ENCODE measurements around the gene GLRX. TPM values are rescaled to one million over a fixed set of nuclear protein-coding genes. Genes with fewer than 3 reads are reported as not detected.

Gene GLRX
- total RNA-seq, 2 donors from 2014 or later = 18.9 to 26.3 TPM

DNA sequence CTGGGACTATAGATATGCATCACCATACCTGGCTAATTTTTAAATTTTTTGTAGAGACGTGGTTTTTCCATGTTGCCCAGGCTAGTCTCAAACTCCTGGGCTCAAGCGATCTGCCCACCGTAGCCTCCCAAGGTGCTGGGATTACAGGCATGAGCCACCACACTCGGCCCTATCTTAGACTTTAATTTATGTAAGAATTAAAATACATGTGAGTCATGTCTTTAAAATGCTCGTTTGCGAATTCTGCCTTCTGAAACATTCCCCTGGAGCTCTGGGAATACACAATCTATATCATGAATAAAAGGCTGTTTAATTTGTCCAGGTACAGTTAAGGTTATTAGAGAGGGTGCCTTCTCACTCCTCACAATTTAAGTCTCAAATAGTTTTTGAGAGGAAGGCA lies 58.6 kb downstream of the GLRX start:
- TF ChIP-seq, protein P1, sequence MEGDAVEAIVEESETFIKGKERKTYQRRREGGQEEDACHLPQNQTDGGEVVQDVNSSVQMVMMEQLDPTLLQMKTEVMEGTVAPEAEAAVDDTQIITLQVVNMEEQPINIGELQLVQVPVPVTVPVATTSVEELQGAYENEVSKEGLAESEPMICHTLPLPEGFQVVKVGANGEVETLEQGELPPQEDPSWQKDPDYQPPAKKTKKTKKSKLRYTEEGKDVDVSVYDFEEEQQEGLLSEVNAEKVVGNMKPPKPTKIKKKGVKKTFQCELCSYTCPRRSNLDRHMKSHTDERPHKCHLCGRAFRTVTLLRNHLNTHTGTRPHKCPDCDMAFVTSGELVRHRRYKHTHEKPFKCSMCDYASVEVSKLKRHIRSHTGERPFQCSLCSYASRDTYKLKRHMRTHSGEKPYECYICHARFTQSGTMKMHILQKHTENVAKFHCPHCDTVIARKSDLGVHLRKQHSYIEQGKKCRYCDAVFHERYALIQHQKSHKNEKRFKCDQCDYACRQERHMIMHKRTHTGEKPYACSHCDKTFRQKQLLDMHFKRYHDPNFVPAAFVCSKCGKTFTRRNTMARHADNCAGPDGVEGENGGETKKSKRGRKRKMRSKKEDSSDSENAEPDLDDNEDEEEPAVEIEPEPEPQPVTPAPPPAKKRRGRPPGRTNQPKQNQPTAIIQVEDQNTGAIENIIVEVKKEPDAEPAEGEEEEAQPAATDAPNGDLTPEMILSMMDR (conservative IDR thresholded peaks at IDR 0.05) = no peak
- peak overlapping the region; percentile 33 for H3K27ac Mint-ChIP-seq
- Histone ChIP-seq H3K36me3 (ENCODE audit: control insufficient read depth, insufficient read depth, low read length) (peaks cover 99% of the 10 kb centered on the region), H3K27me3 (ENCODE audit: control insufficient read depth, insufficient read depth, low read length, poor library complexity, severe bottlenecking) (no peaks in the 10 kb centered on the region), H3K4me1 (ENCODE audit: control insufficient read depth, insufficient read depth, low read length) (no peaks in the 10 kb centered on the region), H3K9ac (ENCODE audit: extremely low read depth, low read length, poor library complexity, severe bottlenecking) (no peak overlapping the region), H3K4me3 (ENCODE audit: low read length) (no peak overlapping the region), H3K27ac (ENCODE audit: low read depth, low read length) (no peak overlapping the region), H3K9me3 (ENCODE audit: control insufficient read depth, low read length) (no peaks in the 10 kb centered on the region)
- peaks cover 83% of the 10 kb centered on the region for H3K36me3 Mint-ChIP-seq (ENCODE audit: low read depth)
- peaks cover 17% of the 10 kb centered on the region for H3K4me1 Mint-ChIP-seq
- no peak for DNase-seq
- no peaks in the 10 kb centered on the region for H3K9me3 Mint-ChIP-seq
- 93 to 100% methylated on average over 3 to 6 of the region's 6 CpGs for WGBS, 2 experiments (ENCODE audit: insufficient coverage in 1 of 2, insufficient read length in 1 of 2)
- H3K4me3 Mint-ChIP-seq = no peak overlapping the region
- H3K27me3 Mint-ChIP-seq (ENCODE audit: insufficient read depth) = no peaks in the 10 kb centered on the region

Other genes starting within 250 kb of the GLRX start
- gene GPR150, start 202.6 kb downstream of the GLRX start, total RNA-seq = under 1 TPM; 0.13 to 0.22 TPM
- 10 to 100 TPM in 1 of 2 donors, 1 to 10 TPM in 1; 7.1 to 13.7 TPM for gene RFESD, start 175.9 kb downstream of the GLRX start, total RNA-seq
- gene SPATA9, start 139.7 kb downstream of the GLRX start, total RNA-seq = 1 to 10 TPM in 1 of 2 donors, under 1 TPM in 1; 0.70 to 2.0 TPM
- 100 to 1,000 TPM; 432 to 444 TPM for gene RHOBTB3, start 91.4 kb downstream of the GLRX start, total RNA-seq
- 10 to 100 TPM; 28.6 to 44.1 TPM for gene ELL2, start 139.1 kb upstream of the GLRX start, total RNA-seq